Rectal smooth muscle tissue (tissue), 1 donor: ENCODE results near the gene CSRP1.

Experiments
- H3K27ac ChIP-seq: one replicate; pipeline ENCODE4 v1.7.0; 2013; ENCODE audit warnings: low read depth, low read length, inconsistent platforms
- H3K27me3 ChIP-seq: one replicate; pipeline ENCODE4 v1.7.0; 2013; ENCODE audit warnings: low read length; ENCODE audit not compliant: control insufficient read depth, insufficient read depth
- H3K36me3 ChIP-seq: one replicate; pipeline ENCODE4 v1.7.0; 2013; ENCODE audit warnings: low read length; ENCODE audit not compliant: control insufficient read depth, insufficient read depth
- H3K4me1 ChIP-seq: one replicate; pipeline ENCODE4 v1.7.0; 2013; ENCODE audit warnings: low read length; ENCODE audit not compliant: control insufficient read depth, insufficient read depth
- H3K4me3 ChIP-seq: one replicate; pipeline ENCODE4 v1.7.0; 2013; ENCODE audit warnings: low read length
- H3K9ac ChIP-seq: one replicate; pipeline ENCODE4 v1.7.0; 2013; ENCODE audit warnings: low read length

The CSRP1 gene

DNA sequence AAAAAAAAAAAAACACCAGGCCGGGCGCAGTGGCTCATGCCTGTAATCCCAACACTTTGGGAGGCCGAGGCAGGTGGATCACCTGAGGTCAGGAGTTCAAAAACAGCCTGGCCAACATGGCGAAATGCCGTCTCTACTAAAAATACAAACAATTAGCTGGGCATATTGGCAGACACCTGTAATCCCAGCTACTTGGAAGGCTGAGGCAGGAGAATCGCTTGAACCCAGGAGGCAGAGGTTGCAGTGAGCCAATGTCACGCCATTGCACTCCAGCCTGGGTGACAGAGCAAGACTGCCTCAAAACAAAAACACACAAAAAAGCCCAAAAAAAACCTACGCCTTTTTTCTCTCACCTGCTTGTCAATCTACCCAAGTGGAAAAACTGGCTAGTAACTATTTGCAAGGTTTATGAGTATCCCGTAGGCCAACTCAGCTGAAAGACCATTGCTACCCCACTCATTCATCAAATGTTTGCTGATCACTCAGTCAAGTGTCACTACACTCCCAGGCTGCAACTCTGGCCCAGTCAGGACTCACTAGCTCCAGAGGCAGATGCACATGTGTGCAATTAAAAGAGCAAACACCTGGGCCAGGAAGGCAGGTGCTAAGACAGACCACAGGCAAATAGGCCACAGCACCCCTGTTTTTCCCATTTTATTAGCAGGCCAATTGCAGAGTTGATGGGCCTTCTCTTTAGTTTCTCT lies 2.0 kb downstream of the CSRP1 start:
- Histone ChIP-seq H3K4me1 (peaks cover 42% of the 10 kb centered on the region), H3K27me3 (no peaks in the 10 kb centered on the region), H3K27ac (peak overlapping the region; percentile 99), H3K4me3 (peak overlapping the region; percentile 93), H3K9ac (peak overlapping the region; percentile 96), H3K36me3 (peaks cover 6% of the 10 kb centered on the region)

DNA sequence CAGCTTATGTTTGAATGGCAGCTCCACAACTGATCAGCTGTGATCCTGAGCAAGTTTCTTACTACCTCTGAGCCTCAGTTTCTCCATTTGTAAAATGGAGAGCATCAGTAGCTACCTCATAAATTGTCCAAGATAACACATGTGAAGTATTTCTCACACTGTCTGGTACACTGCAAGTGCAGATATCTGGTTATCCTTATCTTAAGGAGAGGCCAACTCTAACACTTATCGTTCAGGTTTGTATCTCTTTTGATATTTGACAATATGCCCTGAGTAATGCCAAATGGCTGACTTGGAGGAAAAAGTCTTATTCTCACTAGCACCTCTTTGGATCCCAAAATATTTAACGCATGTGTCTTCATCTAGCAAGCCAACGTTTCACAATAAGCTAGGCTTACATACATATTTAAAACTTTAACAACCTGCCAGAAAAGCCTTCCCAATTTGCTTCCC lies 2.7 kb downstream of the CSRP1 start:
- Histone ChIP-seq H3K4me3 (peak overlapping the region; percentile 93), H3K27ac (peak overlapping the region; percentile 99), H3K36me3 (peaks cover 8% of the 10 kb centered on the region), H3K27me3 (no peaks in the 10 kb centered on the region), H3K9ac (peak overlapping the region; percentile 46), H3K4me1 (peaks cover 49% of the 10 kb centered on the region)

DNA sequence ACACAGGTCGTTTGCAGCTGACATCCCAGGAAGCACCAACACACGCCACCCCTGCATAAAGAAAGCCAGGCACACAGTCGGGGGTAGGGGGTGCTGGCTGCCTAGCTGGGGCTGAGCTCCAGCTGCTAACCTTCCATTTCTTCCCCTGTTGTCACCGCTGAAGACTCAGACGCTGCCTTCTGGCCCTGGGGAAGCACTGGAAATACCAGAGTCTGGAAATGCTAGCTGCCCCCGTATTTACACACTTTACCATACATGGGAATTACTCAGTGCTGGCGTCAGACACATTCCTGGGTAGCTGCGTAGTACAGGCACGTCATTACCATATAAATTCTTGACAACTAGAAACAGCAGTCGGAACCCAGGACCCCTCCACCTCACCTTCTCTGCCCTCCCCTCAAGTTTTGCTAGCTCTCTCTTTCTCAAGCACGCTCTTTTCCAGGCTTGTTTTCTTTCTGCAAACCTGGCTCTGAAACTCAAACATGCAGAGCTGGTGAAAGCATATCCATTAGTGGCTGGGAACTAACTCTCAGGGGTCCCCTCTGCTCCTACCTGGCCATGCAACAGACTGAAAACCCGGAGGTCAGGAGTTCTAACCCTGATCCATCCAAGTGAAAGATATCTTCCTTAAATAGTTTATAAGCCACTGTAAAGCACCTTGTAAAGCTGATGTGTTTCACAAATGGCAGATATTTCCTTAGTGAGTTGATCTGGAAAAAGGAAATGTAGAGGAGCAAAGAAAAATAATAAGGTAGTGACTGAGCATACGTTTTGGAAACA lies 3.3 kb downstream of the CSRP1 start:
- Histone ChIP-seq H3K9ac (peak overlapping the region; percentile 46), H3K27ac (peak overlapping the region; percentile 99), H3K27me3 (no peaks in the 10 kb centered on the region), H3K4me1 (peaks cover 55% of the 10 kb centered on the region), H3K4me3 (peak overlapping the region; percentile 93), H3K36me3 (peaks cover 9% of the 10 kb centered on the region)

DNA sequence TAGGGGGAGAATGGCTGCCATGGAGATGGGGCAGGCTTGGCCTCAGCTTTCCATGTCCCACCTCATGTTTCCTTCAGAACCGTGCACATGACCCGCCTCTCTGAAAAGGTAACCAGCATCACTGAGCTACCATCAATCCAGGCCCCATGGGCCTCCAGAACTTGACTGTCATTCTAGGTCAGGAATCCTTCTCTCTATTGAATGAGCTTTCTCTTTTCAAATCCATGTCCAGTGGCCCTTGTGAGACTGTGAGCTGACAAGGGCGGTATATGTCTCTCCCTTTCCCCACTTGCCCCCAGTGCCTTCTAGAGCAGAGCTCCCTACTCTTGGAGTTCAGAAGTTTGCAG lies 4.4 kb downstream of the CSRP1 start:
- Histone ChIP-seq H3K4me1 (peaks cover 59% of the 10 kb centered on the region), H3K27me3 (no peaks in the 10 kb centered on the region), H3K36me3 (peaks cover 9% of the 10 kb centered on the region), H3K27ac (peak overlapping the region; percentile 99), H3K9ac (peak overlapping the region; percentile 51), H3K4me3 (peak overlapping the region; percentile 35)

DNA sequence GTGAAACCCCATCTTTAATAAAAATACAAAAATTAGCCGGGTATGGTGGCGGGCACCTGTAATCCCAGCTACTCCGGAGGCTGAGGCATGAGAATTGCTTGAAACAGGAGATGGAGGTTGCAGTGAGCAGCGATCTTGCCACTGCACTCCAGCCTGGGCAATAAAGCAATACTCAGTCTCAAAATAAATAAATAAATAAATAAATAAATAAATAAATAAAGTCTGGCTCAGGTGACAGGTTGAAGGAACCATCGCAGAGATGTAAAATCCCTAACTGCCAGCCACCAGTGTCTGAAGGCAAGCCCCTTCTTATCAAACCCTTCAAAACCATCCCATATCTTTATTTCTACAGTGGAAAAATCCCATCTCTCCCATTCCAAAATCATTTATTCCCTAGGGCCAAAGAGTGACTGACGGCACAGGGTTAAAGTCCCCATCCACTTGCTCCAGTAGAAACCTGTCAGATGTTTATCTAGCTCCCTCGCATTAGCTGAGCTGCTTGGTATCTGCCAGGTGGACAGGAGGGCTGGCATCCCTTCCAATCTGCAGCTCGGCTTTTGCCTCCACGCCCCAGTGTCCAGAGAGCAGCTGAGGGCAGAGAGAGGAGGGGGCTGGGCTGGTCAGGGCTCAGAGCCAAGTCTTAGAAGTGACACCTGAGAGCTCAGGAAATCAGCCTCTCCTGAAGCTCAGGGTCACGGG lies 5.0 kb downstream of the CSRP1 start:
- Histone ChIP-seq H3K27ac (peak overlapping the region; percentile 99), H3K4me3 (peak overlapping the region; percentile 35), H3K9ac (peak overlapping the region; percentile 51), H3K36me3 (peaks cover 9% of the 10 kb centered on the region), H3K27me3 (no peaks in the 10 kb centered on the region), H3K4me1 (peaks cover 59% of the 10 kb centered on the region)

DNA sequence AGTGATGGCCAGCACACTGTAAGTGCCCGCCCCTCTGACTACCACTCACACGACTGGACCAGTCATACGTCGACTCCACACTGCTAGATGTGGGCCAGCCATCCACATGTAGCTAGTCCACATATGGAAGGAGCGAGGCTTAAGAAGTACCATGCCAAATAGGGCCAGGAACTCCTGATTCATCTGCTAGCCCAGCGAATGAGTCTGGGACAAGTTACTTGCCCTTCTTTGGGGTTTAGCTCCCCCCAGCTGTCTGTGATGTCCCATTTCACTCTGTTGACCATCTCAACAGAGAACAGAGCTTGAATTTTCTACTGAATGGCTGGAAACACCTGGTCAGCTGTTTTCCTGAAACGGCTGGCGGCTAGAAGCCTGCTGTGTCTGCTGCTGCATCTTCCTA lies 5.8 kb downstream of the CSRP1 start:
- no peak overlapping the region for H3K4me3 ChIP-seq
- peaks cover 66% of the 10 kb centered on the region for H3K4me1 ChIP-seq
- H3K9ac ChIP-seq, result no peak overlapping the region
- H3K36me3 ChIP-seq, result peaks cover 9% of the 10 kb centered on the region
- H3K27me3 ChIP-seq, result no peaks in the 10 kb centered on the region
- peak overlapping the region; percentile 99 for H3K27ac ChIP-seq

DNA sequence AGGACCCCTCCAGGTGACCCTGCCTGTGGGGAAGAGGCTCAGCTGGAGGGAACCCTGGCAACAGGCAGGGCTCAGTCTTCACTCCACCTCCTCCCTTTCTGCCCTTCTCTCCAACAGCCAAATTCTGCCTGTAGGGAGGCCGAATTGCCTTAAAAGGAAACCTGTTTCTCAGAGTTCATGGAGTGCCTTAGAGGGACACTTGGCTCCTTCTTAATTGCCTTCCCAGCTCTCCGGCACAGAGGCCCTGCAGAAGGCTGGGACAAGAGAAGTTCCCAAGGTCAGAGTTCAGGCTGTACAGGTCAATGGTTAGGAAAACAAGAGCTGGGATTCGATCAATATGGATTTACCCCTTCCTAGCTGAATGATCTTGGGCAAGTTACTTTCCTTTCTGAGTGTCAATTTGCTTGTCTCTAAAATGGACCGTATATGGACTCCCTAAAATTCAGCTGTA lies 6.2 kb downstream of the CSRP1 start:
- Histone ChIP-seq H3K4me1 (peaks cover 70% of the 10 kb centered on the region), H3K4me3 (no peak overlapping the region)

DNA sequence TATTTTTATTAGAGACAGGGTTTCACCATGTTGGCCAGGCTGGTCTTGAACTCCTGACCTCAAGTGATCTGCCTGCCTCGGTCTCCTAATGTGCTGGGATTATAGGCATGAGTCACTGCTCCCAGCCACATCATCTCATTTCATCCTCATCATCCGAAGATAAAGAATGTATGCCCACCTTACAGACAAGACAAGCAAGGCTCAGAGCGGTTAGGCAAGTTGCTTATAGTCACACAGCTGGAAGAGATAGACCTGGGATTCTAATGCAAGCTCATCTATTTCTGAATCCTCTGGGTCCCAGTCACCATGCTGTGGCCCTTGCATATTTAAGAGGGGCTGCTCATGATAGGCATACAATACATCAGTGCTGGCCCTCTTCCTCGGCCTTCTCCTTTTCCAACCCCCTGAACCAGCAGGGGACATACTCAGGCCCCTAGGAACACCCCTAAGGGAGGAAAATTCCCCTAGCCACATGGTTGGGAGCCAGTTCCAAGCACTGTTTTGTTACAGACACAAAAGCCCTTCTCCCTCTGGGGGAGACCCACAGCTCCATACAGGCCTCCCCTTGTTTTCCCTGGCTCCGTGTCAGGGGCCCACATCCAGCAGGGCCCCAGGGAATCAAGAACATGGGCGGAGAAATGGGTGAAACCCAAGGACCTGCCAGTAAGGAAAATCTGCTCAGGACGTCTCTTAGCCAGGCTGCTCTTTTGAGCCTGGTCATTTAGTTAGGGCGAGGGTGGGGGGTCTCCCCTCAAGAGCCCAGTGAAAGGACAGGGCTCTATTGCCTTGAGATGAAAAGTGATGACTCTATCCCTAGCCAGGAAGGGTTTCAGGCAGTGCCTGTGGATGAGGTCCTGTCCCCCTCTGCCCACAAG lies 6.9 kb downstream of the CSRP1 start:
- peaks cover 77% of the 10 kb centered on the region for H3K4me1 ChIP-seq
- H3K4me3 ChIP-seq, result no peak overlapping the region
- peaks cover 10% of the 10 kb centered on the region for H3K36me3 ChIP-seq
- no peaks in the 10 kb centered on the region for H3K27me3 ChIP-seq
- H3K9ac ChIP-seq, result peak overlapping the region; percentile 5
- H3K27ac ChIP-seq, result peak overlapping the region; percentile 99

More for the DNA sequence above, 6.2 kb downstream of the CSRP1 start:
- H3K27ac ChIP-seq, result peak overlapping the region; percentile 99
- H3K27me3 ChIP-seq, result no peaks in the 10 kb centered on the region
- peaks cover 9% of the 10 kb centered on the region for H3K36me3 ChIP-seq
- H3K9ac ChIP-seq, result peak overlapping the region; percentile 5

DNA sequence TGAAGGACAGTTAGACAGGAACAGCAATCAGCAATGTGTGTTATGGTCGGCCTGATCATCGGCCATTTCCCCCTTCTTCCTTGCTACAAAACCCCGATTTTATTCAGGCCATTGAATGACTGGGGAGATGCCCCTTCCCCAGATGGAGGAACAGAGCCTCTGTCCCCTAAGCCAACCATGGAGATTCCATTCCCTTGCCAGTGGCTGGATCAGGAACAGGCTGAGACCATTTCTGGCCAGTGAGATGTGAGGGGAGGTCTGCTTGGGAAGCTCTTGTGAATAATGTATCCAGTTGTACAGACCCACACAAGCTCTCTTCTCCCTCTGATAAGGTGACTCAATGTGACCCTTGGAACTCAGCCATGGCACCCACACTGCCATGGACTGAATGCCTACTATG lies 7.7 kb downstream of the CSRP1 start:
- H3K4me3 ChIP-seq, result peak overlapping the region; percentile 27
- H3K9ac ChIP-seq, result no peak overlapping the region
- H3K27me3 ChIP-seq, result no peaks in the 10 kb centered on the region
- peak overlapping the region; percentile 99 for H3K27ac ChIP-seq
- H3K4me1 ChIP-seq, result peaks cover 82% of the 10 kb centered on the region
- peaks cover 13% of the 10 kb centered on the region for H3K36me3 ChIP-seq

DNA sequence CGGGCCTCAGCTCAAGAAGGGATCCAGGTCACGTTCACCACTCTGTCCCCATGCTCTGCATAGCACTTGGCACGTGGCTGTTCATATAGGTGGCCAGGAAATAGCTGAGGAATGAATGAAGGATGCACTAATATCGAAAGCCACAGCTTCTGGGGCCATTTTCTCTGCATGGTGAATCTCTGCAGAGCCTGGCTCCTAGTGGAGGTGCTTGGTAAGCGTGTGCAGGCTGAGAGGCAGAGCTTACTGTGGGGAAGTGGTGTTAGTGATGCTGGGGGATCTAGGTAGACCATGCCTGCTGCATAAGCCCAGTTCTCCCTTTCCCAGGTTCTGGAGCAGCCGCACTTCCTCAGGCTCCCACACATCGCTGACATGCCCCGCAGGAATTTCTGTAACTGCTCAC lies 8.3 kb downstream of the CSRP1 start:
- H3K9ac ChIP-seq, result no peak overlapping the region

DNA sequence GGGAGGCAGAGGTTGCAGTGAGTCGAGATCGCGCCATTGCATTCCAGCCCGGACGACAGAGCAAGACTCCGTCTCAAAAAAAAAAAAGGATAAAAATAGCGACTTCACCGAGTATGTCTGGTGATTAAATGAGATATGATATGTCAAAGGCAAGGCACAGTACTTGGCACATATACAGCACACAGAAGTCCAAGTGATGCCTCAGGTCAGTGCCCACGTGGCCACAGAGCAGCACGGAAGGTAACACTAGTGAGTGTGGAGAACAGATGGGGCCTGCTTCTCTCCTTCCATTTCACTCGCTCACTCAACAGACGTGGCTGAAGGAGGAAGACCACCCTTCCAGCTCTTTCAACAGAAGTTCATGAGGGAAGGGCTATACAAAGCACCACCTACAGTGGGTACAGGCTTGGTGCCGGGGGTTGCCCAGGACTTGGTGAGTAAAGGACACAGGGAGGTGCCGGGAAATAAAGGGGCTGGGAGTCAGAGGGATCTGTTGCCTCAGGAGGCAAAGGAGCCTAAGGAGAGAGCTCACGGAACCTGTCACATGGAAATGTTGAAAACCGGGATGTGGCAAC lies 8.9 kb downstream of the CSRP1 start:
- H3K4me1 ChIP-seq, result peaks cover 88% of the 10 kb centered on the region
- peak overlapping the region; percentile 99 for H3K27ac ChIP-seq
- H3K9ac ChIP-seq, result no peak overlapping the region
- no peak overlapping the region for H3K4me3 ChIP-seq
- H3K36me3 ChIP-seq, result peaks cover 20% of the 10 kb centered on the region
- no peaks in the 10 kb centered on the region for H3K27me3 ChIP-seq

More for the DNA sequence above, 8.3 kb downstream of the CSRP1 start:
- Histone ChIP-seq H3K27me3 (no peaks in the 10 kb centered on the region), H3K4me3 (peak overlapping the region; percentile 27), H3K36me3 (peaks cover 18% of the 10 kb centered on the region), H3K27ac (peak overlapping the region; percentile 99), H3K4me1 (peaks cover 82% of the 10 kb centered on the region)
